ENCODE measurements around the gene DSCAML1. TPM values are rescaled to one million over a fixed set of nuclear protein-coding genes. Genes with fewer than 3 reads are reported as not detected.

Gene DSCAML1
- total RNA-seq, 2 donors from 2014 or later = 0.21 to 0.41 TPM

DNA sequence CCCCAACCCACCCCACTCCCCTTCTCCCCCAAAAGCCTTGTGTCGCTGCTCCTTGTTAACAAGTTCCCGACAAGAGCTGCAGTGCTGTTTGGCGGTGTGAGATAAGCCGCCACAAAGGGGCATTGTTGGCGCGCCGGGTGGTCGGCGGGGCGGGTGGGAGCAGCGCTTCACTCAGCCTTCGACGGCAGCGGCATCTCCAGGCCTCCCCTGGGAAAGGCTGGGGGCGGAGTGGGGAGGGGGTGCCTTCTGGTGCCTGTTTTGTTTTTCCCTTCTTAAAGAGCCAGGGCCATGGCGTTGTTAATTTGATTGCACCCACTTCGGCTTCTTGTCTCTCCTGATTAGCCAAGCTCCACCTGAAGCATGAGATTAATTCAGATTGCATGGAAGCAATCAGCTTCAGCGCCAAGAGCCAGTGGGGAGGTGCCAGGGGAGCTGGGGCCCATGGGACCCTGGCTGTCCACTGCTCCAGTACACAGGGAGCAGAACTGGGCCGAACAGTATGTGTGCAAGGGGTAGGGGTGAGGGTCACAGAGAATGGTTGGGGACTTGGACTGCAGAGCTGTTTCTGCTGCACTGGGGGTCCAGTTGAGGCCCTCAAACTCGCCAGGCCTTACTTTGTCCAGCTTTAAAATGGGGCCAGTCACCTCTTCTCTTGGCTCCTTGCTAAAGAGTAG, 304.3 kb downstream of the DSCAML1 start:
- Histone ChIP-seq H3K27me3 (replicated peaks; ENCODE audit: insufficient read depth) (no peaks in the 10 kb centered on the region), H3K4me1 (ENCODE audit: control insufficient read depth in 1 of 2, low read depth in 2 of 2) (no peaks in the 10 kb centered on the region), H3K27ac (no peak overlapping the region), H3K36me3 (no peaks in the 10 kb centered on the region), H3K9me3 (no peaks in the 10 kb centered on the region), H3K4me3 (no peak overlapping the region)
- TF ChIP-seq, protein P1, sequence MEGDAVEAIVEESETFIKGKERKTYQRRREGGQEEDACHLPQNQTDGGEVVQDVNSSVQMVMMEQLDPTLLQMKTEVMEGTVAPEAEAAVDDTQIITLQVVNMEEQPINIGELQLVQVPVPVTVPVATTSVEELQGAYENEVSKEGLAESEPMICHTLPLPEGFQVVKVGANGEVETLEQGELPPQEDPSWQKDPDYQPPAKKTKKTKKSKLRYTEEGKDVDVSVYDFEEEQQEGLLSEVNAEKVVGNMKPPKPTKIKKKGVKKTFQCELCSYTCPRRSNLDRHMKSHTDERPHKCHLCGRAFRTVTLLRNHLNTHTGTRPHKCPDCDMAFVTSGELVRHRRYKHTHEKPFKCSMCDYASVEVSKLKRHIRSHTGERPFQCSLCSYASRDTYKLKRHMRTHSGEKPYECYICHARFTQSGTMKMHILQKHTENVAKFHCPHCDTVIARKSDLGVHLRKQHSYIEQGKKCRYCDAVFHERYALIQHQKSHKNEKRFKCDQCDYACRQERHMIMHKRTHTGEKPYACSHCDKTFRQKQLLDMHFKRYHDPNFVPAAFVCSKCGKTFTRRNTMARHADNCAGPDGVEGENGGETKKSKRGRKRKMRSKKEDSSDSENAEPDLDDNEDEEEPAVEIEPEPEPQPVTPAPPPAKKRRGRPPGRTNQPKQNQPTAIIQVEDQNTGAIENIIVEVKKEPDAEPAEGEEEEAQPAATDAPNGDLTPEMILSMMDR (IDR thresholded peaks at IDR 0.05) = no peak
- no peak for ATAC-seq (ENCODE audit: insufficient number of reproducible peaks, low FRiP score, low read depth)
- no peak for DNase-seq (ENCODE audit: low spot score)

DNA sequence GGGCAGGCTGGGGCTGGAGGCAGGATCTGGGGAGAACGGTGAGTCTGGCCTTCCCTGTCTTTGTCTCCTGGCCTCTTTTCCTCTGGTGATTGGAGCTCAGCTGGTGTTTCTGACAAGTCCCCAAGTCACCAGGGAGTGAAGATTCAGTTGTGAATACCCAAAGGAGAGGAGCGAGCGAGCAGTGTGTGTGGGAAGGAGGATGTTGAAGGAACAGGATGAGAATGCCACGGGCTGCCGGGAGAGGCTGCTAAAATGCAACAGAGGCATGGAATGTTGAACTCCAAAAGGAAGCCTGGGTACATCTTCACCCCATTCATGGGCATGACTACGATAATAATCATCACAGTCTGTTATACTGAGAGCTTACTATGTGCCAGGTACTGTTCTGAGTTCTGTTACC, 306.1 kb downstream of the DSCAML1 start:
- TF ChIP-seq, protein P1 (IDR thresholded peaks at IDR 0.05) = no peak
- no peak for DNase-seq (ENCODE audit: low spot score)
- no peak for ATAC-seq (ENCODE audit: insufficient number of reproducible peaks, low FRiP score, low read depth)
- H3K27ac ChIP-seq = no peak overlapping the region
- H3K27me3 ChIP-seq (replicated peaks; ENCODE audit: insufficient read depth) = no peaks in the 10 kb centered on the region
- H3K36me3 ChIP-seq = no peaks in the 10 kb centered on the region
- no peak overlapping the region for H3K4me3 ChIP-seq
- H3K4me1 ChIP-seq (ENCODE audit: control insufficient read depth in 1 of 2, low read depth in 2 of 2) = no peaks in the 10 kb centered on the region
- H3K9me3 ChIP-seq = no peaks in the 10 kb centered on the region

DNA sequence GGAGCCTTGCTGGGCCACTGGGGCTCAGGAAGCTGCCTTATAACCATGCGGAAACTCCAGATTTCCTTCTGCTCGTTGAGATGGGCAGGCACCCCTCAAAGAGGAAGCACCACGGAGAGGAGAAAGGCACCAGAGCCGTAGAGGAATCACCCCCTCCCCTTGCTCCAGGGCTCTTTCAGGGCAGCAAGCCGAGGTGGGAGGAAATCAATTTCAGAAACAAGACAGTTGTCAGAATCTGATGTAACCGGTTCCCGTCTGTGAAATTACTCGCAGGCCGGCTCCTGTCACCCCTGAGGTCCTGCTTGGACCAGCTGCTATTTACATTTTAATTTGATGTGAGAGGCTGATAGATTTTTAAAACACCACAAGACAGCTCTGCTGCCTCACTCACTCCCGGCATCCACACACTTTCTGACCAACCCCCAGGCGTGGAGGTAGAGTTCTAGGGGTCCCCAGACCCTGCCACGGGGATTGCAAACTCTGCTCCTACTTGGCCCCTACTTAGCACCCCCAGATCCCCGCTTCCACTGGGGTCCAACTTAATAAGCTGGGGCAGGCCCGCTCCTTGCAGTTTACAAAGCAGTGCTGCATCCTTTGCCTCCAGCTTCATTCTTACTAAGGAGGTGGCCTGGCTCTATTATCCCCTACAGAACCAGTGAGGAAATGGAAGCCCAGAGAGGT, 306.9 kb downstream of the DSCAML1 start:
- Histone ChIP-seq H3K27me3 (replicated peaks; ENCODE audit: insufficient read depth) (no peaks in the 10 kb centered on the region), H3K4me3 (no peak overlapping the region), H3K4me1 (ENCODE audit: control insufficient read depth in 1 of 2, low read depth in 2 of 2) (no peaks in the 10 kb centered on the region), H3K9me3 (no peaks in the 10 kb centered on the region), H3K36me3 (no peaks in the 10 kb centered on the region), H3K27ac (no peak overlapping the region)
- DNase-seq (ENCODE audit: low spot score) (no peak), ATAC-seq (ENCODE audit: insufficient number of reproducible peaks, low FRiP score, low read depth) (no peak)
- TF ChIP-seq, protein P1 (IDR thresholded peaks at IDR 0.05) = no peak

DNA sequence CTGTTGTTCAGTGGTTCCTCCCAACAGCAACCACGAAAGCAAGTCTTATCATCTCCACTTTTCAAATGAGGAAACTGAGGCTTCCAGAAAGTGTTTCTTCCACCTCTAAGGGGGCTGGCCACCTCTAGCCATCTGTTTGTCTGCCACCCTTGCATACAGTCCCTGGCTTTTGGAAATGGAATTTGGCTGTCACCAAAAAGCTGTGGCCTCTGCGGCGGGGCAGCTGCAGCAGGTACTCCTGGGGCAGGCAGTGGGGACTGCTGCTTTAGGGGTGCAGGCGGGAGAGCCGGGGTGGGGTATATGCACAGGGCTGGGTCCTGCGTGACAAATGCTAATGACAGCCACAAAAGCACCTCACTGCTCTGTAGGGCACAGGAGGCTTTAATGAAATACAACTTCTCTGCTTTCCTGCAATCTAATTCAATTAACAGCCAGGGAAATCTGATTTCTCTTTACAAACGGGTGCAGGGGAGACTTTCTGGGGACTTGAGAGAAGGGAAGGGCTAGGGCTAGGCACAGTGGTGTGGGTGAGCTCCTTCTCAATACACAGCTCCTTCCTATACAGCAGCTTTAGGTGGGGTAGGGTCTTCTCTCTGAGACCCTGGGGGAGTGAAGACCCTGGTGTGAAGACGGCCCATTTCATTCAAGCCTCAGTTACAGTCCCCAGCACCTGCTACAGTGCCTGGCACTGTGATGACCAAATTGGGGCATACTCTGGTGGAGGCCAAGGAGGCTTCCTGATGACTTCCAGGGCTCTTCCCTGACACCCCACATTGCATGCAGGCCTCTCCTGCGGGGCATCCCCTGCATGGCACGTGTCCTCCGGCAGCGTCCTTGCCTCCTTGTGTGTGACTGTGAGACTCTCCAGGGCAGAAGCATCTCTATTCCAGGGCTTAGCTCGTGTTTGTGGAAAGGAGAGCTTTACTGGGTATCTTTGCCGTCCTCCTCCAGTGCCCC, 307.7 kb downstream of the DSCAML1 start:
- Histone ChIP-seq H3K36me3 (no peaks in the 10 kb centered on the region), H3K4me3 (no peak overlapping the region), H3K4me1 (ENCODE audit: control insufficient read depth in 1 of 2, low read depth in 2 of 2) (no peaks in the 10 kb centered on the region), H3K27ac (no peak overlapping the region), H3K27me3 (replicated peaks; ENCODE audit: insufficient read depth) (no peaks in the 10 kb centered on the region), H3K9me3 (no peaks in the 10 kb centered on the region)
- DNase-seq (ENCODE audit: low spot score) (no peak), ATAC-seq (ENCODE audit: insufficient number of reproducible peaks, low FRiP score, low read depth) (no peak)
- TF ChIP-seq, protein P1 (IDR thresholded peaks at IDR 0.05) = no peak

GRCh38 chr11:117486059-117486458, 311.0 kb downstream of the DSCAML1 start:
- no peak for ATAC-seq (ENCODE audit: insufficient number of reproducible peaks, low FRiP score, low read depth)
- Histone ChIP-seq H3K9me3 (no peaks in the 10 kb centered on the region), H3K36me3 (no peaks in the 10 kb centered on the region), H3K4me1 (ENCODE audit: control insufficient read depth in 1 of 2, low read depth in 2 of 2) (no peaks in the 10 kb centered on the region), H3K27me3 (replicated peaks; ENCODE audit: insufficient read depth) (no peaks in the 10 kb centered on the region), H3K4me3 (no peak overlapping the region), H3K27ac (no peak overlapping the region)
- no peak for DNase-seq (ENCODE audit: low spot score)
- TF ChIP-seq, protein P1 (IDR thresholded peaks at IDR 0.05) = no peak

Data from thoracic aorta (tissue), 2 donors.